H9 (cell line): ENCODE data around the gene FBXO34. TPM values are rescaled to one million over a fixed set of nuclear protein-coding genes. Genes with fewer than 3 reads are reported as not detected.

Experiments used
- DNase-seq: peaks from one replicate; pipeline ENCODE4 v3.0.0-alpha.2; 2017
- H2AFZ ChIP-seq: one replicate; pipeline ENCODE4 v1.6.1; 2013; ENCODE audit warnings: mild to moderate bottlenecking, low read length, control low read depth, moderate library complexity
- H2AK5ac ChIP-seq: 2 replicates; pipeline ENCODE4 v1.6.1; 2013; ENCODE audit warnings: low read length, control low read depth, mixed read lengths; ENCODE audit not compliant: insufficient read length
- H2BK120ac ChIP-seq: one replicate; pipeline ENCODE4 v1.6.1; 2013; ENCODE audit warnings: low read depth, mild to moderate bottlenecking, low read length, control low read depth, inconsistent platforms; ENCODE audit not compliant: poor library complexity, severe bottlenecking
- H2BK12ac ChIP-seq: 2 replicates; pipeline ENCODE4 v1.6.1; 2013; ENCODE audit warnings: low read length, control low read depth, mixed read lengths, low read depth; ENCODE audit not compliant: insufficient read length
- H2BK15ac ChIP-seq: 2 replicates; pipeline ENCODE4 v1.6.1; 2013; ENCODE audit warnings: low read depth, low read length, control low read depth
- H2BK20ac ChIP-seq: one replicate; pipeline ENCODE4 v1.6.1; 2013; ENCODE audit warnings: low read depth, mild to moderate bottlenecking, low read length, control low read depth, inconsistent platforms; ENCODE audit not compliant: poor library complexity, severe bottlenecking
- H2BK5ac ChIP-seq: 2 replicates; pipeline ENCODE4 v1.6.1; 2013; ENCODE audit warnings: low read length, control low read depth, mixed read lengths; ENCODE audit not compliant: insufficient read length
- H3K14ac ChIP-seq: 2 replicates; pipeline ENCODE4 v1.6.1; 2013; ENCODE audit warnings: low read length, control low read depth; ENCODE audit not compliant: insufficient read depth
- H3K18ac ChIP-seq: 2 replicates; pipeline ENCODE4 v1.6.1; 2013; ENCODE audit warnings: low read depth, mild to moderate bottlenecking, mixed read lengths, low read length, control low read depth; ENCODE audit not compliant: insufficient read length
- H3K23ac ChIP-seq: 2 replicates; pipeline ENCODE4 v1.6.1; 2013; ENCODE audit warnings: low read length, control low read depth, mixed read lengths, low read depth; ENCODE audit not compliant: insufficient read length
- H3K23me2 ChIP-seq: 2 replicates; pipeline ENCODE4 v1.6.1; 2013; ENCODE audit warnings: low read depth, mild to moderate bottlenecking, mixed read lengths, low read length, control low read depth; ENCODE audit not compliant: insufficient read length, poor library complexity, severe bottlenecking
- H3K27ac ChIP-seq: 2 replicates; pipeline ENCODE4 v1.5.1; 2013; ENCODE audit warnings: low read length, control low read depth, mixed read lengths, low read depth; ENCODE audit not compliant: insufficient read length
- H3K27me3 ChIP-seq: 2 replicates; pipeline ENCODE4 v1.6.1; 2013; ENCODE audit warnings: low read length, control low read depth, inconsistent platforms; ENCODE audit not compliant: insufficient read depth
- H3K4ac ChIP-seq: 2 replicates; pipeline ENCODE4 v1.6.1; 2013; ENCODE audit warnings: low read depth, mild to moderate bottlenecking, control low read depth, inconsistent platforms, low read length, moderate library complexity
- H3K4me1 ChIP-seq: 2 replicates; pipeline ENCODE4 v1.6.1; 2013; ENCODE audit warnings: low read length, control low read depth, inconsistent platforms; ENCODE audit not compliant: insufficient read depth
- H3K4me2 ChIP-seq: 2 replicates; pipeline ENCODE4 v1.6.1; 2013; ENCODE audit warnings: low read length, control low read depth, mixed read lengths; ENCODE audit not compliant: insufficient read length, insufficient read depth
- H3K56ac ChIP-seq: 2 replicates; pipeline ENCODE4 v1.6.1; 2013; ENCODE audit warnings: low read depth, mild to moderate bottlenecking, mixed read lengths, low read length, control low read depth; ENCODE audit not compliant: insufficient read length
- H3K79me1 ChIP-seq: 2 replicates; pipeline ENCODE4 v1.6.1; 2013; ENCODE audit warnings: low read depth, mild to moderate bottlenecking, moderate library complexity, low read length, control low read depth, inconsistent platforms; ENCODE audit not compliant: insufficient read depth, poor library complexity, severe bottlenecking
- H3K79me2 ChIP-seq: 2 replicates; pipeline ENCODE4 v1.6.1; 2013; ENCODE audit warnings: low read length, control low read depth, inconsistent platforms; ENCODE audit not compliant: insufficient read depth
- H3K9ac ChIP-seq: 2 replicates; pipeline ENCODE4 v1.6.1; 2013; ENCODE audit warnings: low read length, control low read depth, mixed read lengths; ENCODE audit not compliant: insufficient read length; ENCODE audit errors: extremely low read depth
- H3K9me3 ChIP-seq: one replicate; pipeline ENCODE4 v1.6.1; 2013; ENCODE audit warnings: low read depth, low read length, inconsistent platforms; ENCODE audit not compliant: control insufficient read depth
- H3T11ph ChIP-seq: one replicate; pipeline ENCODE4 v1.6.1; 2013; ENCODE audit warnings: mild to moderate bottlenecking, low read length, control low read depth, inconsistent platforms
- H4K20me1 ChIP-seq: one replicate; pipeline ENCODE4 v1.6.1; 2013; ENCODE audit not compliant: control insufficient read depth, insufficient read length, insufficient read depth
- H4K5ac ChIP-seq: 2 replicates; pipeline ENCODE4 v1.6.1; 2013; ENCODE audit warnings: low read depth, mild to moderate bottlenecking, mixed read lengths, low read length, control low read depth; ENCODE audit not compliant: insufficient read length
- H4K8ac ChIP-seq: replicated peaks from 2 replicates; pipeline ENCODE4 v1.6.1; 2013; ENCODE audit warnings: low read length, control low read depth, mixed read lengths, low read depth; ENCODE audit not compliant: insufficient read length
- H4K91ac ChIP-seq: 2 replicates; pipeline ENCODE4 v1.6.1; 2013; ENCODE audit warnings: low read depth, mild to moderate bottlenecking, moderate library complexity, mixed read lengths, low read length, control low read depth; ENCODE audit not compliant: insufficient read length
- H3K27ac Mint-ChIP-seq, 3 experiments: 2 replicates in 2 of 3; 3 replicates in 1 of 3; pipeline ENCODE4 v1.8.0; 2020 to 2021; ENCODE audit warnings: mixed read lengths in 3 of 3, mild to moderate bottlenecking in 1 of 3, moderate library complexity in 1 of 3
- H3K27me3 Mint-ChIP-seq: 2 replicates; pipeline ENCODE4 v1.8.0; 2021; ENCODE audit warnings: low read depth, mild to moderate bottlenecking, moderate library complexity, mixed read lengths
- H3K36me3 Mint-ChIP-seq, 3 experiments: 2 replicates in 2 of 3; 3 replicates in 1 of 3; pipeline ENCODE4 v1.8.0; 2020 to 2021; ENCODE audit warnings: low read depth in 3 of 3, mixed read lengths in 3 of 3; ENCODE audit not compliant: insufficient read depth in 1 of 3
- H3K4me1 Mint-ChIP-seq, 2 experiments: 2 replicates each; pipeline ENCODE4 v1.8.0; 2020; ENCODE audit warnings: mixed read lengths in 2 of 2
- H3K4me3 Mint-ChIP-seq, 2 experiments: 2 replicates in 1 of 2; 3 replicates in 1 of 2; pipeline ENCODE4 v1.8.0; 2020 to 2021; ENCODE audit warnings: mild to moderate bottlenecking in 2 of 2, mixed read lengths in 2 of 2, moderate library complexity in 1 of 2
- H3K9me3 Mint-ChIP-seq, 2 experiments: 2 replicates in 1 of 2; 3 replicates in 1 of 2; pipeline ENCODE4 v1.8.0; 2020; ENCODE audit warnings: mild to moderate bottlenecking in 2 of 2, mixed read lengths in 2 of 2, moderate library complexity in 1 of 2
- CTCF ChIP-seq: fragments of 200-600 bp; sonication (generic); conservative IDR thresholded peaks from 3 replicates; pipeline ENCODE4 v1.8.0; 2021; ENCODE audit warnings: antibody characterized with exemption, mild to moderate bottlenecking
- WGBS: extraction: QIAGEN DNeasy Blood & Tissue Kit; methylation state at CpG from one replicate; pipeline ENCODE4 v1.1.7; 2013; ENCODE audit warnings: missing lambda C conversion rate, low lambda C conversion rate, mixed read lengths; ENCODE audit not compliant: insufficient read length; ENCODE audit errors: extremely low coverage; 5-methylcytosine and 5-hydroxymethylcytosine counted together
- total RNA-seq: library from RNA; stranded (reverse); gene quantifications from 2 replicates; pipeline ENCODE4 v1.2.1, GENCODE V29; 2021

Gene FBXO34
- total RNA-seq, 1 experiment from 2014 or later: 12.0 TPM

- Histone ChIP-seq H3K18ac (no peak overlapping the region), H2BK5ac (no peak overlapping the region), H3K9ac (no peak overlapping the region), H2AFZ (no peak overlapping the region), H4K5ac (no peak overlapping the region), H2BK12ac (no peak overlapping the region), H2BK15ac (no peak overlapping the region), H3K56ac (no peak overlapping the region), H2AK5ac (no peak overlapping the region), H3K23ac (no peak overlapping the region), H4K20me1 (no peaks in the 10 kb centered on the region), H3K27ac (no peak overlapping the region), H3K14ac (no peak overlapping the region), H3K4ac (no peak overlapping the region), H4K8ac (no peak overlapping the region), H3K27me3 (no peaks in the 10 kb centered on the region), H2BK120ac (no peak overlapping the region), H3K9me3 (no peaks in the 10 kb centered on the region), H3K79me1 (no peaks in the 10 kb centered on the region), H3K23me2 (no peaks in the 10 kb centered on the region), H3T11ph (no peak overlapping the region), H4K91ac (no peak overlapping the region), H3K4me2 (no peak overlapping the region), H3K79me2 (no peaks in the 10 kb centered on the region), H3K4me1 (no peaks in the 10 kb centered on the region), H2BK20ac (no peak overlapping the region)
- Mint-ChIP-seq H3K27ac (no peak overlapping the region; a peak in 1 of 7 replicates), H3K36me3 (peaks cover 4 to 33% (median 28%) of the 10 kb centered on the region in 3 experiments; a peak in 6 of 7 replicates), H3K4me3 (no peak overlapping the region), H3K27me3 (no peaks in the 10 kb centered on the region), H3K4me1 (peaks cover 7 to 9% of the 10 kb centered on the region in 2 experiments), H3K9me3 (no peaks in the 10 kb centered on the region)
- TF ChIP-seq CTCF: no peak
- WGBS: no CpG with 5 or more reads among the region's 2 CpGs
- no peak for DNase-seq
These were observed 110.3 kb downstream of the FBXO34 start for GRCh38 chr14:55381561-55381960.
